ENCODE data around the gene CLIC5.
A peak's percentile ranks its signal among the peaks of the same experiment; 100 is the strongest.

Gene CLIC5

GRCh38 chr6:46032110-46032998 is 16.7 kb upstream of the CLIC5 start:
- no peak for DNase-seq

- DNase-seq: no peak
Measured at GRCh38 chr6:46029602-46030001, 13.9 kb upstream of the CLIC5 start.

- DNase-seq: no peak
Measured at GRCh38 chr6:46026307-46026706, 10.6 kb upstream of the CLIC5 start.

GRCh38 chr6:46025573-46025972 is 9.9 kb upstream of the CLIC5 start:
- no peak for DNase-seq

- no peak for DNase-seq
Measured at GRCh38 chr6:46024124-46024769, 8.6 kb upstream of the CLIC5 start.

GRCh38 chr6:46023216-46023915 is 7.7 kb upstream of the CLIC5 start:
- no peak for DNase-seq

GRCh38 chr6:46022106-46022948 is 6.7 kb upstream of the CLIC5 start:
- DNase-seq: no peak

GRCh38 chr6:46017726-46018125 is 2.1 kb upstream of the CLIC5 start:
- no peak for DNase-seq

GRCh38 chr6:46016063-46016608 is 476 bp upstream of the CLIC5 start:
- DNase-seq: peak; percentile 9

- peak; percentile 32 for DNase-seq
Measured at GRCh38 chr6:46014511-46015118, 1.0 kb downstream of the CLIC5 start.

- DNase-seq: peak; percentile 51
Measured at GRCh38 chr6:46014046-46014445, 1.6 kb downstream of the CLIC5 start.

- peak; percentile 0 for DNase-seq
Measured at GRCh38 chr6:46013639-46014038, 2.0 kb downstream of the CLIC5 start.

- DNase-seq: no peak
Measured at GRCh38 chr6:46012834-46013233, 2.8 kb downstream of the CLIC5 start.

- DNase-seq: peak; percentile 83
Measured at GRCh38 chr6:46011188-46012085, 4.2 kb downstream of the CLIC5 start.

- DNase-seq: no peak
Measured at GRCh38 chr6:46010771-46011170, 4.9 kb downstream of the CLIC5 start.

- no peak for DNase-seq
Measured at GRCh38 chr6:46010270-46010669, 5.4 kb downstream of the CLIC5 start.

- DNase-seq: no peak
Measured at GRCh38 chr6:46002264-46002663, 13.4 kb downstream of the CLIC5 start.

- DNase-seq: no peak
Measured at GRCh38 chr6:46000905-46001304, 14.8 kb downstream of the CLIC5 start.

GRCh38 chr6:45998524-45998923 is 17.1 kb downstream of the CLIC5 start:
- DNase-seq: no peak

GRCh38 chr6:45997875-45998506 is 17.7 kb downstream of the CLIC5 start:
- no peak for DNase-seq
